Right atrium auricular region (tissue), 2 donors: ENCODE results near the gene CCNK. TPM values are rescaled to one million over a fixed set of nuclear protein-coding genes. Genes with fewer than 3 reads are reported as not detected.

Source experiments
- DNase-seq: peaks from one replicate; pipeline ENCODE4 v3.0.0-alpha.2; 2019; ENCODE audit warnings: low spot score
- H3K27ac ChIP-seq, 2 donors: fragments of 200-600 bp; sonication (generic); 1 replicate in 1 of 2; 2 replicates in 1 of 2; pipeline ENCODE4 v1.5.1; 2016 to 2019
- H3K27me3 ChIP-seq, 2 donors: fragments of 200-600 bp; sonication (generic); one replicate each; pipeline versions ENCODE4 v1.5.1 to v1.6.0; 2017 to 2019
- H3K36me3 ChIP-seq: fragments of 200-600 bp; sonication (generic); one replicate; pipeline ENCODE4 v1.5.1; 2016
- H3K4me1 ChIP-seq, 2 donors: fragments of 200-600 bp; sonication (generic); one replicate each; pipeline versions ENCODE4 v1.5.1 to v1.6.0; 2017 to 2019
- H3K4me3 ChIP-seq, 2 donors: fragments of 200-600 bp; sonication (generic); 1 replicate in 1 of 2; 2 replicates in 1 of 2; pipeline ENCODE4 v1.5.1; 2017 to 2019; ENCODE audit warnings: mild to moderate bottlenecking in 1 of 2, moderate library complexity in 1 of 2
- H3K9me3 ChIP-seq, 2 donors: fragments of 200-600 bp; sonication (generic); one replicate each; pipeline ENCODE4 v1.5.1; 2019
- total RNA-seq, 2 donors: library from RNA; depleted of rRNA; stranded (reverse); fragments of >200 nt; gene quantifications; one replicate each; pipeline ENCODE4 v1.1.0, GENCODE V29; 2016
- TF ChIP-seq, protein P1 (sequence below), 2 donors: fragments of 200-600 bp; sonication (generic); IDR thresholded peaks; one replicate each; pipeline ENCODE4 v1.5.1; 2019; ENCODE audit warnings: antibody characterized with exemption in 2 of 2

Gene CCNK
- total RNA-seq, 2 donors from 2014 or later, result 13.9 to 17.1 TPM

DNA sequence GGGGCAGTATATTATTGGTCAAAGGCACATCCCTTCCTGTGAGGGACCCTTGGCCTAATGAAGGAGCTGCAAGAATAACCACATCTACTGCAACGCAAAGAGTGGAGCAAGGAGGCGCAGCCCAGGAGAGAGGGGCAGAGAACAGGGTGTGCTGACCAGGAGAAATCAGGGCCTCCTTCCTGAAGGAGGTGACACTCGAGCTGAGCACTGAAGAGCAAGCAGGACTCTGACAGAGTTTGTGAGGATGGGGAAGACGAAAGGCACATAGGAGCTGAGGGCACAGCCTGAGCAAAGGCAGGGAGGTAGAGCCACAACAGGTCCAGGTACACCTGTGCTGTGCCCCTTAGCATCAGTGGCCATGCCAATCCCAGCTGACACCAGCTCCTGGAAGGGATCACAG is 62.2 kb downstream of the CCNK start:
- H3K27ac ChIP-seq, result no peak overlapping the region

DNA sequence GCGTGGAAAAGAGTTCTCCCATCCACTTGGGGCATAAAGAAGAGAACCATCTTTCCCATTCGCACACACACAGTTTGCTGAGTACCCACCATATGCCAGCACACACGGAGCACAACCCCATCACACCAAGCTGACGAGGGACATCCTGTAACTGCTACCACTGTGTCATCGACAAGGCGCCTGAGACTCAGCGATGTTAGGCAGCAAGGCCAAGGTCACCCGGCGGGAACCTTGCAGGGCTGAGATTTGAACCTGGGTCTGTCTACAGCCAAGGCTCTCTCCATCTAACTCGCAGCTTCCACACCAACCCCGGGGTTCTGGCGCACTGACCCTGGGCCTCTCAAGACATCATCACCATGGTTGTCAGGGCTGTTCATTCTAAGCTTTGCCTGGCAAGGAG is 62.8 kb downstream of the CCNK start:
- Histone ChIP-seq H3K4me3 (no peak overlapping the region), H3K27ac (no peak overlapping the region), H3K36me3 (no peaks in the 10 kb centered on the region), H3K27me3 (no peaks in the 10 kb centered on the region), H3K4me1 (peaks cover 0 to 52% of the 10 kb centered on the region in 2 donors), H3K9me3 (no peaks in the 10 kb centered on the region)
- TF ChIP-seq, protein P1, sequence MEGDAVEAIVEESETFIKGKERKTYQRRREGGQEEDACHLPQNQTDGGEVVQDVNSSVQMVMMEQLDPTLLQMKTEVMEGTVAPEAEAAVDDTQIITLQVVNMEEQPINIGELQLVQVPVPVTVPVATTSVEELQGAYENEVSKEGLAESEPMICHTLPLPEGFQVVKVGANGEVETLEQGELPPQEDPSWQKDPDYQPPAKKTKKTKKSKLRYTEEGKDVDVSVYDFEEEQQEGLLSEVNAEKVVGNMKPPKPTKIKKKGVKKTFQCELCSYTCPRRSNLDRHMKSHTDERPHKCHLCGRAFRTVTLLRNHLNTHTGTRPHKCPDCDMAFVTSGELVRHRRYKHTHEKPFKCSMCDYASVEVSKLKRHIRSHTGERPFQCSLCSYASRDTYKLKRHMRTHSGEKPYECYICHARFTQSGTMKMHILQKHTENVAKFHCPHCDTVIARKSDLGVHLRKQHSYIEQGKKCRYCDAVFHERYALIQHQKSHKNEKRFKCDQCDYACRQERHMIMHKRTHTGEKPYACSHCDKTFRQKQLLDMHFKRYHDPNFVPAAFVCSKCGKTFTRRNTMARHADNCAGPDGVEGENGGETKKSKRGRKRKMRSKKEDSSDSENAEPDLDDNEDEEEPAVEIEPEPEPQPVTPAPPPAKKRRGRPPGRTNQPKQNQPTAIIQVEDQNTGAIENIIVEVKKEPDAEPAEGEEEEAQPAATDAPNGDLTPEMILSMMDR (IDR thresholded peaks at IDR 0.05), result no peak
- DNase-seq, result no peak

More for the DNA sequence above, 62.2 kb downstream of the CCNK start:
- Histone ChIP-seq H3K9me3 (no peaks in the 10 kb centered on the region), H3K36me3 (no peaks in the 10 kb centered on the region), H3K4me3 (no peak overlapping the region), H3K4me1 (peaks cover 0 to 58% of the 10 kb centered on the region in 2 donors), H3K27me3 (no peaks in the 10 kb centered on the region)
- TF ChIP-seq, protein P1 (IDR thresholded peaks at IDR 0.05), result no peak
- no peak for DNase-seq

DNA sequence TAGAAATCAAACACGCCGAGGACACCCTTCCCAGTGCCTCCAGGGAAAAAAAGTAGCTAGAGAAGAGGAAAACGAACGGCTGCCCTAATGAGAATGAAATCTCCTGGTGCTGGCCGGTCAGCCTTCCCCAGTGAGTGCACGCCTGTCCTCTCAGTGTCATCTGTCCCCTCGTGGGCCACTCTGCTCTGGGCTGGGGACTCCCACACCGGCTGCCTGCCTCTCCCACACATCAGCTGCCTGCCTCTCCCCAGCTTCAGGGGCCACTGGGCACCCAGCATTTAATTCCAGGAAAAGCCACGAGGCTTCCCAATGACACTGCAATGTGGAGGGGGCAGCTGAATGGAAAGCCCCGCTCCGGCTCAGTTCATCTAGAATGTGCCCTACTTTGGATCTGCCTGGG is 63.8 kb downstream of the CCNK start:
- TF ChIP-seq, protein P1 (IDR thresholded peaks at IDR 0.05), result no peak
- Histone ChIP-seq H3K4me1 (peaks cover 0 to 52% of the 10 kb centered on the region in 2 donors), H3K27ac (no peak overlapping the region), H3K36me3 (no peaks in the 10 kb centered on the region), H3K4me3 (no peak overlapping the region), H3K9me3 (no peaks in the 10 kb centered on the region), H3K27me3 (no peaks in the 10 kb centered on the region)
- no peak for DNase-seq

DNA sequence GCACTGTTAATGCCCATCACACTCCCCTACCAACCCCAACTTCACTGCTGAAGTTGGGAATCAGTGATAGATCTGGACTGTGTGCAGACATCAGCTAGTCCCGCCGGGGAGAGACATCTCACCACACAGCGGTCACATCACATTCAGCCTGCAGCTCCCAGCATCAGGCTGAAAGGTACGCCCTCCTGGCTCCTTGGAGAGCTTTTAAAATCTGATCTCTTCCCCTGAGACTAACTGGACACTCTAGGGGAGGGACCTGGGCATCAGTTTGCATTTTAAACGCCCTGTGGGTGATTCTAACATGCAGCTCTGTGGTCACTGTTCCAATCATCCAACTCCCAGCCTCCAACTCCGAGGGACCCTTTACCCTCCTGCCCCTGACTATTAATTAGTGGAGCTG is 64.4 kb downstream of the CCNK start:
- Histone ChIP-seq H3K36me3 (no peaks in the 10 kb centered on the region), H3K9me3 (no peaks in the 10 kb centered on the region), H3K27ac (no peak overlapping the region), H3K4me3 (no peak overlapping the region), H3K27me3 (no peaks in the 10 kb centered on the region), H3K4me1 (peaks cover 0 to 46% of the 10 kb centered on the region in 2 donors)
- no peak for DNase-seq
- TF ChIP-seq, protein P1 (IDR thresholded peaks at IDR 0.05), result no peak

DNA sequence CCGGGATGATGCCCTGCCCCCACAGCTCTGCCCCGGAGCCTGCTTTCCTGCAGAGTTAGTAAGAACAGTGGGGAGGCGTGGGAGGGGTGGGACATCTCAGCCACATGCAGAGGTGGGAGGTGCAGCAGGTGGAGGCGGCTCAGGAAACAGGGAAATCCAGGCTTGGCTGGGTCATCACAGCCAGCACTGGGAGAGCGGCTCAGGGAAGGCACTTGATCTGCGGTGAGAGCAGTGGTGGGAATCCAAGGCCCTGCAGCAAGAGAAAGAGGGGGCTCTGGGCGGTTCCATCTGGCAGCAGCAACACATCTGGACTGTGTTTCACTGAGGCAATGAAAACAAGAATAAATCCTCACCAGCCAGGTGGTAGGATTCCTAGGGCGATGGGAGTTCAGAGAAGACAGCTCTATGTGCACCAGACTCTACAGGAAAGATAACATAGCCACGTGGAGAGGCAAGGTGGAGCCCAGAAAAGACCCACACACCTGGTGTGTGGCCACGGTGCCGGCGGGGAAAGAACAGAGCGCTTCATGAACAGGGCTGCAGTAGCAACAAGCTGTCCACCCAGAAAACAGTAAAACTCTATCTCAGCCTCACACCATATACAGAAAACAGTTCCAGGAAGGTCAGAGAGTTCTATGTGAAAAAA is 65.1 kb downstream of the CCNK start:
- TF ChIP-seq, protein P1 (IDR thresholded peaks at IDR 0.05), result no peak
- no peak overlapping the region for H3K27ac ChIP-seq
- no peak overlapping the region for H3K4me3 ChIP-seq

DNA sequence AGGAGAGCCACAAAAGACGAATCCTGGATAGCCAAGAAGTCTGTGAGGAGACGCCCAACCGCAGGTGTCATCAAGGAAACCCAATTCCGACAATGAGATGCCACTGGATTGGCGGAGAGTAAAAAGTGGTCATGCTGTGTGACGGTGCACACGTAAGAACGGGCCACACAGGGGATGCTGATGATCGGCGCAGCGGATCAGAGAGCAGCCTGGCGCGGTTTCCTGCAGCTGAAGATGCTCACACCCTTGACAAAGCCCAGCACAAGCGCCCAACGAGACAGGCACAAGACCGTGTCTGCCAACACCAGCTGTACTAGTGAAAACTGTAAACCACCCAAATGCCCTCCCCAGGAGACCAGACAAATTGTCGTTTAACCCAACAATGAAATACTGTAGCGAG is 67.0 kb downstream of the CCNK start:
- Histone ChIP-seq H3K27ac (no peak overlapping the region), H3K27me3 (no peaks in the 10 kb centered on the region), H3K4me1 (peaks cover 0 to 43% of the 10 kb centered on the region in 2 donors), H3K9me3 (no peaks in the 10 kb centered on the region), H3K36me3 (no peaks in the 10 kb centered on the region), H3K4me3 (no peak overlapping the region)
- TF ChIP-seq, protein P1 (IDR thresholded peaks at IDR 0.05), result no peak
- no peak for DNase-seq

More for the DNA sequence above, 65.1 kb downstream of the CCNK start:
- Histone ChIP-seq H3K27me3 (no peaks in the 10 kb centered on the region), H3K9me3 (no peaks in the 10 kb centered on the region), H3K36me3 (no peaks in the 10 kb centered on the region), H3K4me1 (peaks cover 0 to 38% of the 10 kb centered on the region in 2 donors)
- no peak for DNase-seq
